HepG2 (cell line): ENCODE results near the gene STXBP4. TPM values are rescaled to one million over a fixed set of nuclear protein-coding genes. Genes with fewer than 3 reads are reported as not detected.

Source experiments
- ATAC-seq: fragments of 200-7000 bp; cut with Tn5 transposase; 3 replicates; pipeline ENCODE4 v1.9.1; 2020; ENCODE audit warnings: mild to moderate bottlenecking, moderate library complexity
- BruUV-seq: library from RNA; stranded (reverse); fragments of 400-500 nt; replicated peaks from 2 replicates; lab custom pipeline; 2021; lab: Mats Ljungman, UMichigan
- CTCF ChIA-PET: fragments of 300-600 bp; formaldehyde crosslinking; extraction: SDS; loops from one replicate; lab custom pipeline; 2021; ENCODE audit warnings: low total read pairs, inconsistent platforms, low intra/inter-chr PET ratio; lab: Yijun Ruan, JAX
- POLR2A ChIA-PET: fragments of 350-600 bp; sonication (Branson Sonifier 250); formaldehyde crosslinking; loops from one replicate; lab custom pipeline; 2020; ENCODE audit warnings: antibody characterized with exemption, inconsistent platforms; lab: Yijun Ruan, JAX
- DNase-seq: peaks from one replicate; pipeline ENCODE4 v3.0.0-alpha.2; 2015; ENCODE audit warnings: low spot score
- FAIRE-seq: peaks from 3 replicates; lab custom pipeline; 2011; peaks lifted over from hg19 to GRCh38; lab: Jason Lieb, UNC
- H2AFZ ChIP-seq: one replicate; pipeline ENCODE4 v1.6.1; 2011; ENCODE audit warnings: low read length, inconsistent platforms
- H3K27ac ChIP-seq: fragments of 300-600 bp; 3 replicates; pipeline ENCODE4 v1.8.0; 2011; ENCODE audit warnings: mixed run types, mild to moderate bottlenecking, mixed read lengths, low read length, inconsistent platforms; ENCODE audit not compliant: insufficient read depth; ENCODE audit errors: extremely low read length
- H3K27me3 ChIP-seq, 2 experiments: fragments of 200-600 bp in 1 of 2; 2 replicates in 1 of 2; 3 replicates in 1 of 2; pipeline versions ENCODE4 v1.6.0 to v1.8.0; 2011; ENCODE audit warnings: low read length in 2 of 2, mild to moderate bottlenecking in 2 of 2, moderate library complexity in 2 of 2, inconsistent platforms in 1 of 2; ENCODE audit not compliant: insufficient read depth in 2 of 2, control insufficient read depth in 1 of 2
- H3K36me3 ChIP-seq, 2 experiments: fragments of 200-600 bp in 1 of 2; replicated peaks in 1 of 2; 2 replicates in 1 of 2; 3 replicates in 1 of 2; pipeline versions ENCODE4 v1.5.1 to v1.8.0; 2011; ENCODE audit warnings: low read length in 2 of 2, inconsistent platforms in 1 of 2; ENCODE audit not compliant: insufficient read depth in 2 of 2, control insufficient read depth in 1 of 2
- H3K4me1 ChIP-seq: 2 replicates; pipeline ENCODE4 v1.5.1; 2012; ENCODE audit warnings: low read length, inconsistent platforms; ENCODE audit not compliant: insufficient read depth
- H3K4me2 ChIP-seq: 2 replicates; pipeline ENCODE4 v1.6.0; 2011; ENCODE audit warnings: low read depth, low read length, inconsistent platforms
- H3K4me3 ChIP-seq, 3 experiments: fragments of 200-600 bp in 1 of 3; sonication (generic), shearing (Covaris generic) in 1 of 3; replicated peaks in 1 of 3; 2 replicates each; pipeline ENCODE4 v1.5.1; 2011 to 2016; ENCODE audit warnings: low read length in 3 of 3, inconsistent platforms in 2 of 3, low read depth in 2 of 3, mild to moderate bottlenecking in 2 of 3, control low read depth in 1 of 3, mixed read lengths in 1 of 3; ENCODE audit not compliant: insufficient read depth in 1 of 3
- H3K79me2 ChIP-seq: one replicate; pipeline ENCODE4 v1.6.1; 2011; ENCODE audit warnings: low read length, inconsistent platforms; ENCODE audit not compliant: insufficient read depth
- H3K9ac ChIP-seq: 2 replicates; pipeline ENCODE4 v1.6.0; 2011; ENCODE audit warnings: mild to moderate bottlenecking, low read depth, low read length, inconsistent platforms; ENCODE audit not compliant: insufficient read depth
- H3K9me3 ChIP-seq: 2 replicates; pipeline ENCODE4 v1.5.1; 2012; ENCODE audit warnings: mild to moderate bottlenecking, low read length
- H4K20me1 ChIP-seq: 2 replicates; pipeline ENCODE4 v1.6.0; 2011; ENCODE audit warnings: inconsistent platforms, mild to moderate bottlenecking, low read length, moderate library complexity; ENCODE audit not compliant: insufficient read depth
- MED1 ChIP-seq: sonication (generic); formaldehyde crosslinking; IDR thresholded peaks from 2 replicates; pipeline ENCODE4 v1.4.0; 2020; ENCODE audit warnings: missing genetic modification reagents
- RXRA ChIP-seq: sonication (generic); formaldehyde crosslinking; IDR thresholded peaks from 2 replicates; pipeline ENCODE4 v1.5.1; 2020; ENCODE audit warnings: missing genetic modification reagents
- SOX13 ChIP-seq, 3 experiments: fragments of 450-650 bp in 1 of 3; sonication (generic) in 1 of 3; formaldehyde crosslinking in 1 of 3; IDR thresholded peaks in 2 of 3; conservative IDR thresholded peaks in 1 of 3; 2 replicates each; pipeline versions ENCODE4 v1.5.0 to v1.6.1; 2016 to 2020; ENCODE audit warnings: antibody characterized with exemption in 1 of 3, mild to moderate bottlenecking in 1 of 3, missing compliant biosample characterization in 1 of 3, missing genetic modification reagents in 1 of 3, moderate library complexity in 1 of 3
- SOX5 ChIP-seq: IDR thresholded peaks from 2 replicates; pipeline ENCODE4 v1.6.1; 2016; ENCODE audit warnings: borderline replicate concordance
- ZFP36 ChIP-seq: fragments of 150-350 bp; IDR thresholded peaks from 2 replicates; pipeline ENCODE4 v1.6.1; 2018; ENCODE audit warnings: borderline replicate concordance, low read length, low read depth; ENCODE audit not compliant: partially characterized antibody
- ZNF276 ChIP-seq: sonication (generic); formaldehyde crosslinking; IDR thresholded peaks from 2 replicates; pipeline ENCODE4 v1.4.0; 2020; ENCODE audit warnings: mild to moderate bottlenecking, low read depth, missing genetic modification reagents
- ZNF484 ChIP-seq: sonication (generic); formaldehyde crosslinking; IDR thresholded peaks from 2 replicates; pipeline ENCODE4 v1.5.1; 2020; ENCODE audit warnings: mild to moderate bottlenecking, low read depth, missing genetic modification reagents, borderline replicate concordance
- ZNF562 ChIP-seq: sonication (generic); formaldehyde crosslinking; IDR thresholded peaks from 2 replicates; pipeline ENCODE4 v1.8.0; 2022; ENCODE audit warnings: missing genetic modification reagents, borderline replicate concordance
- ZNF598 ChIP-seq: sonication (generic); formaldehyde crosslinking; IDR thresholded peaks from 2 replicates; pipeline ENCODE4 v1.5.1; 2020; ENCODE audit warnings: mild to moderate bottlenecking, missing genetic modification reagents, borderline replicate concordance
- ZNF674 ChIP-seq: sonication (generic); formaldehyde crosslinking; IDR thresholded peaks from 2 replicates; pipeline ENCODE4 v1.5.0; 2020; ENCODE audit warnings: low read depth, mild to moderate bottlenecking, missing genetic modification reagents
- WGBS: methylation state at CpG from one replicate; pipeline ENCODE4 v1.1.6; 2017; ENCODE audit warnings: low lambda C conversion rate; 5-methylcytosine and 5-hydroxymethylcytosine counted together
- in situ Hi-C: cut with HindIII; loops from 2 replicates; pipeline ENCODE4 v1.10.0; 2017; ENCODE audit warnings: low pct_unique_long_range_greater_than_20kb; ENCODE audit not compliant: extremely low pct_ligation_motif_present
- intact Hi-C: fragments of 100-400 bp; cut with micrococcal nuclease; formaldehyde crosslinking; loops from one replicate; pipeline ENCODE4 v1.10.0; 2022; ENCODE audit not compliant: unreplicated experiment
- polyA plus RNA-seq, 8 experiments: library from polyadenylated mRNA; depleted of rRNA in 3 of 8; stranded (reverse) in 7 of 8; unstranded in 1 of 8; fragments of >200 nt; fragmentation: Illumina TruSeq in 4 of 8; extraction: Trizol in 4 of 8; gene quantifications; 2 replicates each; pipeline versions ENCODE4 v1.2.1 to v1.2.3, GENCODE V29; 2011 to 2016; ENCODE audit warnings: low read depth in 4 of 8, missing spikeins in 1 of 8, mixed read lengths in 1 of 8; ENCODE audit not compliant: insufficient read depth in 1 of 8
- total RNA-seq, 5 experiments: library from RNA; depleted of rRNA; stranded (reverse); fragments of >200 nt; fragmentation: Illumina TruSeq; extraction: Trizol; gene quantifications; 2 replicates each; pipeline ENCODE4 v1.2.3, GENCODE V29; 2016; ENCODE audit warnings: low read depth in 1 of 5
- TF ChIP-seq, protein P1 (sequence below): sonication (generic); formaldehyde crosslinking; IDR thresholded peaks from 2 replicates; pipeline ENCODE4 v1.8.1; 2022; ENCODE audit warnings: low read depth, mild to moderate bottlenecking, missing genetic modification reagents
- TF ChIP-seq, protein P2 (sequence below): sonication (generic); formaldehyde crosslinking; IDR thresholded peaks from 2 replicates; pipeline ENCODE4 v1.5.1; 2020; ENCODE audit warnings: missing genetic modification reagents, mild to moderate bottlenecking, borderline replicate concordance

Gene STXBP4
- total and polyA plus RNA-seq, 2 of the 13 experiments (the other 11 are each of a cell fraction or from before 2014, with no cell fraction given) = 8.5 to 36.1 TPM

- Histone ChIP-seq H3K4me1 (peaks cover 14% of the 10 kb centered on the region), H3K4me3 (no peak overlapping the region), H3K36me3 (no peaks in the 10 kb centered on the region), H2AFZ (no peak overlapping the region), H3K27ac (no peak overlapping the region), H3K9ac (no peak overlapping the region), H3K4me2 (no peak overlapping the region), H3K79me2 (no peaks in the 10 kb centered on the region), H3K27me3 (no peaks in the 10 kb centered on the region), H4K20me1 (no peaks in the 10 kb centered on the region), H3K9me3 (no peaks in the 10 kb centered on the region)
- no peak for ATAC-seq
- in situ Hi-C loops = no loop called here
- intact Hi-C loops = no loop called here
- ChIA-PET CTCF (no interaction called here), POLR2A (no interaction called here)
- DNase-seq = no peak
- TF ChIP-seq ZNF276 (CRISPR knock-in tag) = no peak
- TF ChIP-seq, protein P1, sequence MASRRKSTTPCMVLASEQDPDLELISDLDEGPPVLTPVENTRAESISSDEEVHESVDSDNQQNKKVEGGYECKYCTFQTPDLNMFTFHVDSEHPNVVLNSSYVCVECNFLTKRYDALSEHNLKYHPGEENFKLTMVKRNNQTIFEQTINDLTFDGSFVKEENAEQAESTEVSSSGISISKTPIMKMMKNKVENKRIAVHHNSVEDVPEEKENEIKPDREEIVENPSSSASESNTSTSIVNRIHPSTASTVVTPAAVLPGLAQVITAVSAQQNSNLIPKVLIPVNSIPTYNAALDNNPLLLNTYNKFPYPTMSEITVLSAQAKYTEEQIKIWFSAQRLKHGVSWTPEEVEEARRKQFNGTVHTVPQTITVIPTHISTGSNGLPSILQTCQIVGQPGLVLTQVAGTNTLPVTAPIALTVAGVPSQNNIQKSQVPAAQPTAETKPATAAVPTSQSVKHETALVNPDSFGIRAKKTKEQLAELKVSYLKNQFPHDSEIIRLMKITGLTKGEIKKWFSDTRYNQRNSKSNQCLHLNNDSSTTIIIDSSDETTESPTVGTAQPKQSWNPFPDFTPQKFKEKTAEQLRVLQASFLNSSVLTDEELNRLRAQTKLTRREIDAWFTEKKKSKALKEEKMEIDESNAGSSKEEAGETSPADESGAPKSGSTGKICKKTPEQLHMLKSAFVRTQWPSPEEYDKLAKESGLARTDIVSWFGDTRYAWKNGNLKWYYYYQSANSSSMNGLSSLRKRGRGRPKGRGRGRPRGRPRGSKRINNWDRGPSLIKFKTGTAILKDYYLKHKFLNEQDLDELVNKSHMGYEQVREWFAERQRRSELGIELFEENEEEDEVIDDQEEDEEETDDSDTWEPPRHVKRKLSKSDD = no peak
- no TSS peak for BruUV-seq
- no peak for FAIRE-seq
Observed at GRCh38 chr17:55114283-55114682, 145.7 kb downstream of the STXBP4 start.

- Histone ChIP-seq H3K79me2 (no peaks in the 10 kb centered on the region), H3K4me2 (no peak overlapping the region), H3K4me3 (no peak overlapping the region), H2AFZ (no peak overlapping the region), H3K27me3 (no peaks in the 10 kb centered on the region), H3K36me3 (no peaks in the 10 kb centered on the region), H4K20me1 (no peaks in the 10 kb centered on the region), H3K4me1 (peaks cover 14% of the 10 kb centered on the region), H3K27ac (no peak overlapping the region), H3K9ac (no peak overlapping the region), H3K9me3 (no peaks in the 10 kb centered on the region)
- BruUV-seq = no TSS peak
- ChIA-PET CTCF (no interaction called here), POLR2A (no interaction called here)
- DNase-seq (peak; percentile 58), FAIRE-seq (no peak), ATAC-seq (no peak)
- WGBS = 51% methylated on average over 2 of the region's 2 CpGs
- in situ Hi-C loops (no loop called here), intact Hi-C loops (no loop called here)
- TF ChIP-seq SOX5 (CRISPR knock-in tag) (peak; percentile 60; the same call in 1 of the 2 replicates), ZFP36 (no peak), MED1 (CRISPR knock-in tag) (no peak), SOX13 (IDR thresholded peaks at IDR 0.05) (no peak), SOX13 (CRISPR knock-in tag; conservative IDR thresholded peaks at IDR 0.05 in 1 of 2, IDR thresholded peaks at IDR 0.05 in 1 of 2) (peak in 1 of 2 experiments; percentile 67; a peak in 2 of 4 replicates), ZNF562 (CRISPR knock-in tag) (no peak), ZNF674 (CRISPR knock-in tag) (no peak), ZNF598 (no peak), ZNF484 (CRISPR knock-in tag) (no peak), RXRA (CRISPR knock-in tag) (no peak)
- TF ChIP-seq, protein P2, sequence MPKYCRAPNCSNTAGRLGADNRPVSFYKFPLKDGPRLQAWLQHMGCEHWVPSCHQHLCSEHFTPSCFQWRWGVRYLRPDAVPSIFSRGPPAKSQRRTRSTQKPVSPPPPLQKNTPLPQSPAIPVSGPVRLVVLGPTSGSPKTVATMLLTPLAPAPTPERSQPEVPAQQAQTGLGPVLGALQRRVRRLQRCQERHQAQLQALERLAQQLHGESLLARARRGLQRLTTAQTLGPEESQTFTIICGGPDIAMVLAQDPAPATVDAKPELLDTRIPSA (CRISPR knock-in tag) = no peak
Observed at GRCh38 chr17:55116440-55116914, 147.9 kb downstream of the STXBP4 start.
